H7 (cell line): ENCODE results near the gene LSAMP. TPM values are rescaled to one million over a fixed set of nuclear protein-coding genes. Genes with fewer than 3 reads are reported as not detected.

Experiments
- DNase-seq: peaks from one replicate; pipeline ENCODE4 v3.0.0; 2012
- H3K27me3 ChIP-seq: 2 replicates; pipeline ENCODE4 v1.6.0; 2011; ENCODE audit warnings: mild to moderate bottlenecking, low read length; ENCODE audit not compliant: control insufficient read depth, insufficient read depth
- H3K36me3 ChIP-seq: replicated peaks from 2 replicates; pipeline ENCODE4 v1.5.1; 2011; ENCODE audit warnings: low read length; ENCODE audit not compliant: control insufficient read depth, insufficient read depth
- H3K4me3 ChIP-seq: 2 replicates; pipeline ENCODE4 v1.5.1; 2011; ENCODE audit warnings: low read depth, mild to moderate bottlenecking, control low read depth, low read length, moderate library complexity; ENCODE audit not compliant: insufficient read depth
- total RNA-seq: library from RNA; depleted of rRNA; stranded (reverse); fragments of >200 nt; shearing (Covaris generic); gene quantifications from 2 replicates; pipeline ENCODE4 v1.2.3, GENCODE V29; 2014

Gene LSAMP
- total RNA-seq, 1 experiment from 2014 or later = 2.6 TPM

DNA sequence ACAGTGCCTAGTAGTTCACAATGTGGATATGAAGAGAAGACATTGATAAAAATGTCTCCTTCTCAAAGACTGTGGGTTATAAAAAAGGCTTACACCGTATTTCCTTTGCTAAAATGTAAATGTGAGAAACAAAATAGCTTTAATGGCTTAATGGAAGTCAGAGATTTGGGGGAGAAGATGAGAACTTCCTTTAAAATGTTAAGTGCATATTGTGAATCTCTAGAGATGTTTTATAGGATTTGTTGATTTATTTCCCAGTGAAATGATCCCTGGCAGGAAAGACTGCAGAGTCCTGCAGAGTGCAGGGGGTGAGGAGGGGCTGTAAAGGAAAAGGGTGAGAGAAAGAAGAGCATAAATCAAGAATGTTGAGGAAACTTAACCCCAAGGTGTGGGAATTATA is 516.9 kb downstream of the LSAMP start:
- no peak overlapping the region for H3K4me3 ChIP-seq
- no peaks in the 10 kb centered on the region for H3K36me3 ChIP-seq
- no peak for DNase-seq
- H3K27me3 ChIP-seq = no peaks in the 10 kb centered on the region

DNA sequence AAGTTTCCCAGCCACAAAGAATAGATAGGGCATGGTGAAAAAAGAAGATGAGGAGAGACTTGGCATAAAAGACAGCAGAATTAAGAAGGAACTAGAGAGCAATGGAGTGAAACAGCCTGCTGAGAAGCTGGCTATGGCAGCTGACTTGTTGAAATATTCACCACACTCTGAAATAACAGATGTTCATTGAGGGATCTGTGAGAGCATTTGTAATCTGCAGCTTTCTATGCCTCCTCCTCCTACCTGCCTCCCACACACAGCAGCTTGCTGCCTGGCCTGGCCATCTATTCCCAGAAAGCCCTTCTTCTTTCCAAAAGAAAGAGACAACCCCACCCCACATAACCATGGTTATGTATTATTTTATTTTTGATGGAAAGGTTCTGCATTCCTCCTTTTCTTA is 518.1 kb downstream of the LSAMP start:
- DNase-seq = no peak
- Histone ChIP-seq H3K27me3 (no peaks in the 10 kb centered on the region), H3K4me3 (no peak overlapping the region), H3K36me3 (no peaks in the 10 kb centered on the region)

DNA sequence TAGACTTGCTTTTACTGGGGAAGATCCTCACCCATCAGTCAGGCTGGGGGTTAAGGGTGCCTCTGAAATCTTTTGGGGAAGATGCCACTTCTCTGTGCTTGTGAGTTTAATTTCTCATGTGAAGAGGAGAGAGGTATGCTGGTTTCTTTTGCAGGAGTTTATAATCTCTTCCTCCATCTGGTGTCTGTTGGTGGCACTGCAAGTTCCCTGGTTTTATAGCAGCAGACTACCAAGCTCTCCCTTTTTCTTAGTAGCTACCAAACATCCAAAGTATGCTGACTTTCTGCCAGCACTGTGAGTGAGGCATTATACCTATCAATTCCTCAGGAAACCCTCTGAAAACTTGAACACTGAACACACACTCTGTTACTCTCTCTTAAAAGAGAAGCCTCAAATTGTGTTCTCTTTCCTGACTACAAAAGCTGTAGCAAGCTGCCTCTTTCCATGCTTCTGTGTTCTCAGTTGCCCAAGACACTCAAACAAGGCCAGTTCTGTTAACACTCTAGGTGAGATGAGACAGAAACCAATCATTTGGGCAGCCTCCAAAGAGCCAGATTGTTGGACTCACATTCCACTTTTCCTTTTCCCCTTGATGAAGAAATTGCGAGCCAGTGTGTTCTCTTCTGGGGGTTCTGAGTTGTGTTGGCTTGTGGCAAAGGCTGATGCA is 522.5 kb downstream of the LSAMP start:
- no peaks in the 10 kb centered on the region for H3K27me3 ChIP-seq
- no peaks in the 10 kb centered on the region for H3K36me3 ChIP-seq
- no peak overlapping the region for H3K4me3 ChIP-seq
- peak; percentile 22 for DNase-seq

DNA sequence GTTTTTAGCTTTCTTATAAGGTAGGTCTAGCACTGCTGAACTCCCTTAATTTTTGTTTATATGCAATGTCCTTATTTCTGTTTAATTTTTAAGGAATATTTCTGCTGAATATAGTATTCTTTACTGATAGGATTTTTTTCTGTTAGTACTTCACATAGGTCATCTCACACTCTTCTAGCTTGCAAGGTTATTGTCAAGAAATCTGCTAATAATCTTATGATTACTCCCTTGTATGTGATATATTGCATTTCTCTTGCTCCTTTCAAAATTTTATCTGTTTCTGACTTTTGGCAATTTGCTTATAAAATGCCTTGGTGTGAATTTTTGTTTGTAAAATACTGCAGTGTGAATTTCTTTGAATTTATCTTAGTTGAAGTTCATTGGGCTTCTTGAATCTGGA is 523.6 kb downstream of the LSAMP start:
- Histone ChIP-seq H3K4me3 (no peak overlapping the region), H3K36me3 (no peaks in the 10 kb centered on the region), H3K27me3 (no peaks in the 10 kb centered on the region)
- DNase-seq = no peak

DNA sequence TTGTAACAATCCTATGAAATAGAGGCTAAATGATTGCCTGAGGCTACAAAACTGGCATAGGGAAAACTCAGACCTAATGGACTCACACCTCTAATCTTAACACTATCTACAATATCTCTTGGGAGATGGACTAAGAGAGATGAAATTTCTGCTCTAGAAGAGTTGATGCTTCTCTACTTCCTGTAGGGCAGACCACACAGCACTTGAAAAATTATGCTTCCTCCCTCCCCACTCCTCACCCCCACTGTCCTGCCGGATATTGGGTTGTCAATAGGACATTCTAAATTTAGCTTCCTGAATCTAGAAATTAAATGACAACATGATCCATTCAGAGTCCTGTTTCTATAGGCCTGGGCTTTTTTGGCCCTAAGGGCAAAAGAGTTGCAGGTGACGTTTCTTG is 526.4 kb downstream of the LSAMP start:
- no peak overlapping the region for H3K4me3 ChIP-seq
- DNase-seq = no peak
- H3K27me3 ChIP-seq = no peaks in the 10 kb centered on the region
- no peaks in the 10 kb centered on the region for H3K36me3 ChIP-seq

GRCh38 chr3:115916866-115917265 is 528.4 kb downstream of the LSAMP start:
- no peaks in the 10 kb centered on the region for H3K36me3 ChIP-seq
- DNase-seq = no peak
- H3K4me3 ChIP-seq = no peak overlapping the region
- H3K27me3 ChIP-seq = no peaks in the 10 kb centered on the region

GRCh38 chr3:115915061-115915460 is 530.2 kb downstream of the LSAMP start:
- DNase-seq = no peak
- H3K4me3 ChIP-seq = no peak overlapping the region
- no peaks in the 10 kb centered on the region for H3K27me3 ChIP-seq
- H3K36me3 ChIP-seq = no peaks in the 10 kb centered on the region

DNA sequence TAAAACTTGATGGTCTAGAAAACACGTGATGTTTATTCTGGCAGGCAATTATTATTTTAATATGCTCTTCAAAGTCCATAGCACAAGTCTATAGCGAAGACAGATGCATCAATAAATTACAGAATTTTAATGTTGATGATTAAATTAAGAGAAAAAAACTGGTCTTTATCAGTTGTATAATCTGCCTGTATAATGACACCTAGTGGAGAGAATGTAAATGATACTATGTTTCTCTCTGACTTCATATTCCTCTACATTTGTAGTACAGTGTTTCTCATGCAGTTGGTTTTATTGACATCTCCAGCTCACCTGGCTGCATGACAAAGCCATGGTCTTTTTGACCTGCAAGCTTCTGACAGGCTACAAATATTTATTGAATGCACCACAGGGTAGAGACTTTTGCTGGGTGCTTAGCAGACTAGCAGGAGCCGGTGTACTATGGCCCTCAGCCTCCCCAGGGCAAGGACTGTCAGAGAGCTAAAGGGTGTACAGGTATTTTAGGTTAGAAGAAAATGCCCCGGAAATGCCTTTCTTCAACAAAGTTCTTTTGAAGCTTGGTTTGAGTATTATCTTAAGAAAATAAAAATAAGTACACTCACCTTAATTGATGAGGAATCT is 532.1 kb downstream of the LSAMP start:
- H3K4me3 ChIP-seq = no peak overlapping the region
- H3K36me3 ChIP-seq = no peaks in the 10 kb centered on the region
- DNase-seq = no peak
- no peaks in the 10 kb centered on the region for H3K27me3 ChIP-seq

- Histone ChIP-seq H3K36me3 (no peaks in the 10 kb centered on the region), H3K27me3 (no peaks in the 10 kb centered on the region), H3K4me3 (no peak overlapping the region)
- DNase-seq = no peak
Measured at GRCh38 chr3:115912372-115912771, 532.9 kb downstream of the LSAMP start.

DNA sequence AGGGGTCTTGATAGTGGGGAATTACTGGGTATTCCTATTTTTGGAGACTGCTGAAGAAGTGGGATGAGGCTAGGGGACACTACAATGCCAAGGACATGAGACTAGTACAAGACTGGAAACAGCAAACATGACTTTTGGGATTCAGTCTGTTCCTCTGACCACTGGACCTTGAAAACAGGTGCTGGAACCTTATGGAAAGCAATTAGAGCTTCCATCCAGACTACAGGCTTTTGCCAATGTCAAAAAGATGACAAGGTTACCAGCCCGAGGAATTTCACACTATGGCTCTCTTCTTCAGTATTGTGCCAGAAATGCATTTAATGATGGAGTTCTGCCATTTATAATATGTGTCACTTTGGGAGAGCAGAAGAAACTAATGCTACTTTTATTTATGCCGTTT is 539.4 kb downstream of the LSAMP start:
- no peak overlapping the region for H3K4me3 ChIP-seq
- H3K36me3 ChIP-seq = no peaks in the 10 kb centered on the region
- H3K27me3 ChIP-seq = no peaks in the 10 kb centered on the region
- no peak for DNase-seq

- Histone ChIP-seq H3K27me3 (no peaks in the 10 kb centered on the region), H3K36me3 (no peaks in the 10 kb centered on the region), H3K4me3 (no peak overlapping the region)
- DNase-seq = no peak
Measured at GRCh38 chr3:115903843-115904242, 541.4 kb downstream of the LSAMP start.

- no peak for DNase-seq
- Histone ChIP-seq H3K4me3 (no peak overlapping the region), H3K27me3 (no peaks in the 10 kb centered on the region), H3K36me3 (no peaks in the 10 kb centered on the region)
Measured at GRCh38 chr3:115901008-115901407, 544.3 kb downstream of the LSAMP start.

- Histone ChIP-seq H3K27me3 (no peaks in the 10 kb centered on the region), H3K4me3 (no peak overlapping the region), H3K36me3 (no peaks in the 10 kb centered on the region)
- no peak for DNase-seq
Measured at GRCh38 chr3:115899535-115899934, 545.8 kb downstream of the LSAMP start.

GRCh38 chr3:115898656-115899410 is 546.5 kb downstream of the LSAMP start:
- Histone ChIP-seq H3K27me3 (no peaks in the 10 kb centered on the region), H3K36me3 (no peaks in the 10 kb centered on the region), H3K4me3 (no peak overlapping the region)
- no peak for DNase-seq

DNA sequence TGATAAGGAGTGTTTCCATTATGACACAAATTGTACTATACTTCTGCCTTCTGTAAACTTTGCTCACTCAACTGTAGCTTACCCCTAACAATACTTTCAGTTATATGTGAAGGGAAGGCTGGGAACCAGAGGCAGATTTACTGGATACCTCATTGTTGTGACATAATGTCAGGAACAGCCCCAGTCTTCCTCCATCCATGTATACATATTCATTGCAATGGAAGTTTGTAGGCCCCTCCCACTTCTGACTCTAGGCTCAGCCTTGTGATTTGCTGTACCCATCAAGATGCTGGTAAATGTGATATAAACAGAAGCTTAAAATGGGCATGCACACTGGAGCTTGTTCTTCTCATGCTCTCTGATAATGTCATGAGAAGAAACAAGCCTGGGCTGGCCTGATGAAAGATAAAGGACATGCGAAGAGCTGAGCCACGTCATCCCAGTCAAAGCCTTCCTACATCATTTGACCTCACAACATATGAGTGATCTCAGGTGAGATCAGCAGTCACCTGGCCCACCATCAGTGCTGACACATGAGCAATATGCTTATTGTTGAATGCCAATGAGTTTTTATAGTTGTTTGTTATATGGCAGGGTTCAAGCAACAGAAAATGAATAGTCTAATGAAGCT is 554.2 kb downstream of the LSAMP start:
- DNase-seq = no peak
- Histone ChIP-seq H3K36me3 (no peaks in the 10 kb centered on the region), H3K27me3 (no peaks in the 10 kb centered on the region), H3K4me3 (no peak overlapping the region)
